ENCODE measurements around the gene CTBP2.

The CTBP2 gene

DNA sequence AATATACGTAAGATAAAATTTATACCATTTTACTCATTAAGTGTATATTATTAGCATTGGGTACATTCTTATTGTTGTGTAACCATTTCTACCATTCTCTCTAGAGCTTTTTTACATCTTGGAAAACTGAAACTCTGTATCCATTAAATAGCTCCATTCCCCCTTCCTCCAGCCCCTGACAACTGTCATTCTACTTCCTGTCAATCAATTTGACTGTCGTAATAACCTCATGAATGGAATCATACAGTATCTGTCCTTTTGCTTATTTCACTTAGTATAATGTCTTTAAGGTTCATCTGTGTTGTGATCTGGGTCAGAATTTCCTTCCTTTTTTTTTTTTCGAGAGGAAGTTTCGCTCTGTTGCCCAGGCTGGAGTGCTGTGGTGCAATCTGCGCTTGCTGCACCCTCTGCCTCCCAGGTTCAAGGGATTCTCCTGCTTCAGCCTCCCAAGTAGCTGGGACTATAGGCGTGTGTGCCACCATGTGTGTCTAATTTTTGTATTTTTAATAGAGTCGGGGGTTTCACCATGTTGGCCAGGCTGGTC is 202.9 kb downstream of the CTBP2 start:
- DNase-seq = no peak

GRCh38 chr10:124956764-124957163 is 203.6 kb downstream of the CTBP2 start:
- DNase-seq = no peak

GRCh38 chr10:124955868-124956267 is 204.5 kb downstream of the CTBP2 start:
- DNase-seq = no peak

GRCh38 chr10:124955243-124955642 is 205.1 kb downstream of the CTBP2 start:
- DNase-seq = no peak

- DNase-seq = no peak
Measured at GRCh38 chr10:124953421-124953820, 206.9 kb downstream of the CTBP2 start.

DNA sequence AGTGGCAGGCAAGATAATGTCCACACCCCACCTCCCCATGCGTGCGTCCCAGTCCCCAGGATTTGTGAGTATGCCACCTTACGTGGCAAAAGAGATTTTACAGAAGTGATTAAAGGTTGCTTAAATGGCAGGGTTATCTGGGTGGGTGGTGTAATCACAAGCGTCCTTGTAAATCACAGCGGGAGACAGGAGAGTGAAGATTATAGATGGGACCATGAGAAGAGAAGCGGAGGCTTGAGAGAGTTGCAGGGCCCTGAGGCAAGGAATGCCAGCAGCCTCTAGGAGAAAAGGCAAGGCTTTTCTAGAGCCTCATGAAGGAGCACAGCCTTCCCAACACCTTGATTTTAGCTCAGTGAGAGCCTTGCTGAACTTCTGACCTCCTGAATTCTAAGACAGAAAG is 208.2 kb downstream of the CTBP2 start:
- no peak for DNase-seq

- no peak for DNase-seq
Measured at GRCh38 chr10:124949543-124949942, 210.8 kb downstream of the CTBP2 start.

DNA sequence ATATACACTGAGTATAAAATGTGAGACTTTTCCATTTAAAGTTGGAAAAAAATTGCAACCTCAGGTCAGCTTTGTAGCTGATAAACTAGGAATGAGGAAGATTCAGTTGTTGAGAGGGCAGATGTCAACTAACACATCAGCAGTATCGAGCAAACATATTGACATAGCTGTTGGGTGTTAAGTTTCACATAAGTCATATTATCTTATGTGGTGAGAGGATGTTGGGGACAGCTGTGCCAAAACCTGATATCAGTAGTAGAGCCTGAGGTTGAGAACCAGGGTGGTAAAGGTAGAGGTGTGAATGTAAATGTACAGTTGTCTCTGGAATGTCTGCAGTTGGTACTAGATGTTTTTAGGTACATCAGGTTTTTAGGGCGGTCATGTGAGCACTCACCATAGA is 213.4 kb downstream of the CTBP2 start:
- DNase-seq = no peak

- no peak for DNase-seq
Measured at GRCh38 chr10:124944982-124945381, 215.4 kb downstream of the CTBP2 start.

- peak; percentile 33 for DNase-seq
Measured at GRCh38 chr10:124943301-124944092, 216.9 kb downstream of the CTBP2 start.

DNA sequence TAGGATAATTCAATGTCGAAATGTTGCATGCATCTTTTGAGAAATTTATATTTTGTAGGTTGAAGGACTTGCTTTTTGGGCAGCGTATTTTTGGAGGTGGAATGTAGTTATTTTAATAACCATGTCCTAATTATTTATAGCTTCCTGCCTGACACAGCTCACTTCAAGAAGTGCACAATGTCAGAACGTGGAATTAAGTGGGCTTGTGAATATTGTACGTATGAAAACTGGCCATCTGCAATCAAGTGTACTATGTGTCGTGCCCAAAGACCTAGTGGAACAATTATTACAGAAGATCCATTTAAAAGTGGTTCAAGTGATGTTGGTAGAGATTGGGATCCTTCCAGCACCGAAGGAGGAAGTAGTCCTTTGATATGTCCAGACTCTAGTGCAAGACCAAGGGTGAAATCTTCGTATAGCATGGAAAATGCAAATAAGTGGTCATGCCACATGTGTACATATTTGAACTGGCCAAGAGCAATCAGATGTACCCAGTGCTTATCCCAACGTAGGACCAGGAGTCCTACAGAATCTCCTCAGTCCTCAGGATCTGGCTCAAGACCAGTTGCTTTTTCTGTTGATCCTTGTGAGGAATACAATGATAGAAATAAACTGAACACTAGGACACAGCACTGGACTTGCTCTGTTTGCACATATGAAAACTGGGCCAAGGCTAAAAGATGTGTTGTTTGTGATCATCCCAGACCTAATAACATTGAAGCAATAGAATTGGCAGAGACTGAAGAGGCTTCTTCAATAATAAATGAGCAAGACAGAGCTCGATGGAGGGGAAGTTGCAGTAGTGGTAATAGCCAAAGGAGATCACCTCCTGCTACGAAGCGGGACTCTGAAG is 217.8 kb downstream of the CTBP2 start:
- DNase-seq = no peak

GRCh38 chr10:124941823-124942222 is 218.5 kb downstream of the CTBP2 start, which contains the start of gene ZRANB1:
TSS of gene ZRANB1 (plus strand) at chr10:124942123. CDS start at chr10:124942494, 371 bp downstream.
- no peak for DNase-seq

DNA sequence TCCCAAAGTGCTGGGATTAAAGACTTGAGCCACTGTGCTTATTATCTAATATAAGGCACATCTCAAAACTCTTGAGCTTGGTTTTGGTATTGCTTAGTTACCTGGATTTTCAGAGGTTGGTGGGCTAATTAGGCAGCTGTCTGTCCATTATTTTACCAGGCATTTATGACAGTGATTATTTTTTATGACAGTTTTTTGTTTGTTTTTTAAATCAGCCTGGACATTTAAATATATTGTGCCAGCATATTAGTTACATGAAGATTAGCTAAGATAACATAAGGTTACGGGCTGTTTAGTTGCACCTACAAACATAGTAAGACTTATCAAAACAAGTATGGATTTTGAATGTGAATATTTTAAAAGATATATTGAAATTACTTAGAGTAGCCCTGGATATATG is 221.1 kb downstream of the CTBP2 start:
- no peak for DNase-seq

GRCh38 chr10:124936813-124937212 is 223.6 kb downstream of the CTBP2 start:
- DNase-seq = no peak

DNA sequence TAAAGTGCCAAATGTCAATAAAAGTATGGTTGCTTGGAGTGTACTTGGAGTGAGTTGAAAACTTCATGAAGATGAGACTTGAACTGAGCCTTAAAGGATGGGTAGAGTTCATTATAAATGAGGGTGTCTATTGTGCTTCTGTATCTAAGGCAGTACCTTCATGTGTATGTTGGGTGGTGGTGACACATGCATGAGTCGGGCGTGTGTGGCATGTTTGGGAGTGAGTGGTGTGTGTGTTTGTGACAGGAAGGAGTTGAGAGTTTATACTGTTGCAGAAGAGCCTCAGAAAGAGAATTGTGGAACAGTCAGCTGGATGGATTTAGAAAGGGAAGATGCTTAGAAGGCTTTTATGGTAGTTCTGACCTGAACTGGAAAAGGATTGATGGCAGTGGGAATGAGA is 224.4 kb downstream of the CTBP2 start:
- DNase-seq = no peak

All from kidney glomerular epithelial cell (primary cell).